IPS-15b (cell line): ENCODE measurements around the gene GALNT10.
"Not testable (repeated sequence)": the region's sequence is repeated elsewhere in the genome, so short reads cannot be mapped to it uniquely, and the experiment has no call there.

ENCODE experiments used
- H3K27me3 ChIP-seq: one replicate; pipeline ENCODE4 v1.6.1; 2013; ENCODE audit warnings: low read length; ENCODE audit not compliant: control insufficient read depth, insufficient read depth
- H3K36me3 ChIP-seq: one replicate; pipeline ENCODE4 v1.6.1; 2013; ENCODE audit warnings: low read length; ENCODE audit not compliant: control insufficient read depth, insufficient read depth
- H3K4me1 ChIP-seq: one replicate; pipeline ENCODE4 v1.6.1; 2013; ENCODE audit warnings: mild to moderate bottlenecking, low read length; ENCODE audit not compliant: control insufficient read depth, insufficient read depth
- H3K4me3 ChIP-seq: one replicate; pipeline ENCODE4 v1.5.1; 2013; ENCODE audit warnings: low read depth, low read length
- H3K9ac ChIP-seq: one replicate; pipeline ENCODE4 v1.6.1; 2013; ENCODE audit warnings: low read depth, mild to moderate bottlenecking, low read length
- H3K9me3 ChIP-seq: one replicate; pipeline ENCODE4 v1.6.1; 2013; ENCODE audit warnings: mild to moderate bottlenecking, low read length; ENCODE audit not compliant: control insufficient read depth, insufficient read depth

GALNT10 gene

DNA sequence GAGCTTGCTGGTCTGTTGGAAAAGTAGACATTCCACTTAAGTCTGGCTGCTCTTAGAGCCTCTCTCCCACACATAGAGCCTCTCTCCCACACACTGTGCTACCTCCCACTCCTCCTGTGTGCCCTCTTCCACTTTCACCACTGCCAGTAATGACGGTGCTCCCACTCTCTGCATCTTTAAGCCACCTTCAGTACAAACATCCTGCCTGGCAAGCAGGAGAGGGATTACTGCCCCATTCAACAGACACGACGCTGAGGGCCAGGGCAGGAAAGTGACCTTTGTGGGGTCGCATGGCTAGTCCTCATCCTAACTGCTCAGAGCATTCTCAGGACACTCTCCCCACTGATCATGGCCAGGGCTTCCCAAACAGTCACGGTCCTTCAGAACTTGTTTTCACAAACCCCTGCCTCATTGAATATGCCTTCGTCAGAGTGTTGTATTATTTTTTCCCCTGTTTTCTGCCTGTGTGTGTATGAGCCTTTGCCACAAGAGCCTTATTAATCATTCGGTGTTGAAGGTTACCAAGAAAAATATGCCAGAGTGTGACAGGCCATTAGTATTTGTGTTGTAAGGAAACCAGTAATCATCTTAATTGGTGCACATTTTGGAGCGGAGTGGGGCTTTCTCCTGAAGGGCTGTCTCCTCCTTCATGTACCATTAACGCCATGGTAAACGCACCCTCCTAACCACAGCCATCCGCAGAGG lies 168.1 kb downstream of the GALNT10 start:
- no peaks in the 10 kb centered on the region for H3K27me3 ChIP-seq
- no peak overlapping the region for H3K4me3 ChIP-seq
- H3K36me3 ChIP-seq = no peaks in the 10 kb centered on the region
- H3K9ac ChIP-seq = no peak overlapping the region
- H3K4me1 ChIP-seq = peaks cover 7% of the 10 kb centered on the region
- no peaks in the 10 kb centered on the region for H3K9me3 ChIP-seq

DNA sequence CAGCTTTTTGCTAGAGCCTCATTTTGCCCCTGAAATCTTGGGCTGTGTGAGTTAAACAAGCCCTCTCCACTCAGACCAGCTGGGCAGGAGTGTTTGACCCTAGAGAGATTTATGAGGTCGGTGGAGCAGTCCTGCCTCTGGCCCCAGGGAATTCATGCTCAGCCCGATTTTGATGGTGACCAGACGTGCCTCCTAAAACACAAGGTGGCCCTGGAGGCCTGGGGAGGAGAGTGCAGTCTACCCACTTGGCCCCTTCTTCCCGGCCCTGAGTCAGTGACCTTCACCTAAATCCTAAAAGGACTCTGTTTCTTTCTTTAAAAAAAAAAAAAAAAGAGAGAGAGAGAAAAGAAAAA lies 168.7 kb downstream of the GALNT10 start:
- H3K9me3 ChIP-seq = no peaks in the 10 kb centered on the region
- H3K4me1 ChIP-seq = peaks cover 7% of the 10 kb centered on the region
- H3K4me3 ChIP-seq = no peak overlapping the region
- no peaks in the 10 kb centered on the region for H3K27me3 ChIP-seq
- no peak overlapping the region for H3K9ac ChIP-seq
- no peaks in the 10 kb centered on the region for H3K36me3 ChIP-seq

DNA sequence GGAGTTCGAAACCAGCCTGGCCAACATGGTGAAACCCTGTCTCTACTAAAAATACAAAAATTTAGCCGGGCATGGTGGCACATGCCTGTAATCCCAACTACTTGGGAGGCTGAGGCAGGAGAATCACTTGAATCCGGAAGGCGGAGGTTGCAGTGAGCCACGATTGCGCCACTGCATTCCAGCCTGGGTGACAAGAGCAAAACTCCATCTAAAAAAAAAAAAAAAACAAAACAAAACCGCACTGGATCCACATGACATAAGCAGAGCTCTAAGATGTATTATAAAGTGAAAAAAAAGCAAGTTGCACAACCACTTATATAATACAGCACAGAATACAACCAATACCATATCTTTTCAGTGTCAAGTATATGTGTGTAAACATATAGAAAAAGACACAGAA lies 169.7 kb downstream of the GALNT10 start:
- H3K27me3 ChIP-seq, H3K36me3 ChIP-seq, H3K9ac ChIP-seq, H3K9me3 ChIP-seq, H3K4me1 ChIP-seq, H3K4me3 ChIP-seq: not testable (repeated sequence)

DNA sequence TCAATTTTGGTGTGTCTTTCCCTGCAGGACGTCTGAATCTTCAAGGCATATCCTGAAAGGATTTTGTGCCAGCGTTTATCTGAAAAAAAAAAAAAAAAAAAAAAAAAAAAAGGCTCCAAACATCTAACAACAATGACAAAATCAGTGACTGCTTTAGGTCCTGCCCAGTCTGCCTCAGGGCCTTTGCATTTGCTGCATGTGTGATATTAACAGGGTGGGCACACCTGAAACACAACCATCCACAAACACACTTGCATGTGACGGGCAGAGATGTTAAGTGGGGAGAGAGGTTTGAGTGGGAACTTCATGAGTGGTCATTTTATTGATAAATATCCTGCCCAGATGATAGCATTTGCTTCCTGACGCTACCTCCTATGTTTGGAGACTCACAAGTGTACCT lies 172.9 kb downstream of the GALNT10 start:
- Histone ChIP-seq H3K4me3 (no peak overlapping the region), H3K36me3 (no peaks in the 10 kb centered on the region), H3K4me1 (peaks cover 4% of the 10 kb centered on the region), H3K27me3 (no peaks in the 10 kb centered on the region), H3K9ac (no peak overlapping the region), H3K9me3 (no peaks in the 10 kb centered on the region)

DNA sequence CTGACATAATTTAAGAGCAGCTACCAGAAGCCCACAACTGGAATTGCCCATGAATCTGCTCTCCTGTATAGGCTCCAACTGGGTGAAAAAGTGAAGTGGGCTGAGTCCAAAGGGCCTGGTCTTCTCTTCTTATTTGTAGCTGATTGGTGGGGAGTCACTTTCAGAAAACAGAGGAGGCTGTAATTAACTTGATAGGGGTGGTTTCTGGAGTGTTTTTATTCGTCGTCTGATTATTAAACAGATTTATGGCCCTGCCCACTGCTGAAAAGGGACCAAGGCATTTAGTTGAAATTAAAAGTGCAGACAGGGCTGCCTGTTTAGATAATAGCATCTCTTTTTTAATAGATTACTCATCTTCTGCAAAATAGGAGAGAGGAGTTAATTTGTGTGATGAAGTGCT lies 174.2 kb downstream of the GALNT10 start:
- no peak overlapping the region for H3K4me3 ChIP-seq
- no peaks in the 10 kb centered on the region for H3K9me3 ChIP-seq
- H3K27me3 ChIP-seq = no peaks in the 10 kb centered on the region
- H3K36me3 ChIP-seq = no peaks in the 10 kb centered on the region
- H3K4me1 ChIP-seq = peaks cover 8% of the 10 kb centered on the region
- no peak overlapping the region for H3K9ac ChIP-seq

DNA sequence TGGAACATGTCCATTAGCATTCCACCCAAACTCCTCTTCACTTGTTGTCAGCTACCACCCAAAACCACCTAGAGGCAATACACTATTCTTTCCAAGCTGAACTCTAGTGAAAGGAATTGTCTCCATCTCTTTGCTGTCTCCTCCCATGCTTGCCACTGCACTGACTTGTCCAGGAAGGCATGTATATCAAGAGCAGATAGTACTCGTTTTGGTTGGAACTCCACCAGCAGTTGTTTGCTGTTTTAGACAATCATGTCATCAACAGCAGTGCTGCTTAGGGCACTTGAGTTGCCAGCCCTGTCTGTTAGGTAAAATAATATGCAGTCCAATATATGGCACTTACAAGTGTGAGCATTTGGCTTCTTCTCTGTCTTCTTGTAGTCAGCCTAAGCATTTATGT lies 175.3 kb downstream of the GALNT10 start:
- H3K27me3 ChIP-seq = no peaks in the 10 kb centered on the region
- H3K9me3 ChIP-seq = no peaks in the 10 kb centered on the region
- peaks cover 17% of the 10 kb centered on the region for H3K4me1 ChIP-seq
- no peak overlapping the region for H3K9ac ChIP-seq
- no peaks in the 10 kb centered on the region for H3K36me3 ChIP-seq
- no peak overlapping the region for H3K4me3 ChIP-seq

DNA sequence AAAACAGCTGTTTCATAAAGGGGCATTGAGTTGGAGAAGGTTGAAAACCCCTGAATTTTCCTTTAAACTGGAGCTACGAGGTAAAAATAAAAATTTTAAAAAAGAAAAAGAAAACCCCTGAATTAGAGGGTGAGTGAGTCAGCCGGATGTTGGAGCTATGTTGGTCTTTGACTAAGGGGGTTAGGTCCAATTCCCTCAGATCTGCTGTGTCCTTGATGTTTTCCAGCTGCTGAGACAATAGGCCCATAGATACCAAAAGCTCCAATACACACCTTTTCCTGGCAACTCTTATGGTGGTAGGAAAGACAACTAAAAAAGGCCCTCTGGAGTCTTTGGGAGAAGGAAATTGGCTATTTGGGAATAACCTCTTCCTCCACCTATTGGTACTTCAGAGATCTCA lies 175.8 kb downstream of the GALNT10 start:
- Histone ChIP-seq H3K36me3 (no peaks in the 10 kb centered on the region), H3K9me3 (no peaks in the 10 kb centered on the region), H3K4me3 (no peak overlapping the region), H3K4me1 (peaks cover 17% of the 10 kb centered on the region), H3K27me3 (no peaks in the 10 kb centered on the region), H3K9ac (no peak overlapping the region)

DNA sequence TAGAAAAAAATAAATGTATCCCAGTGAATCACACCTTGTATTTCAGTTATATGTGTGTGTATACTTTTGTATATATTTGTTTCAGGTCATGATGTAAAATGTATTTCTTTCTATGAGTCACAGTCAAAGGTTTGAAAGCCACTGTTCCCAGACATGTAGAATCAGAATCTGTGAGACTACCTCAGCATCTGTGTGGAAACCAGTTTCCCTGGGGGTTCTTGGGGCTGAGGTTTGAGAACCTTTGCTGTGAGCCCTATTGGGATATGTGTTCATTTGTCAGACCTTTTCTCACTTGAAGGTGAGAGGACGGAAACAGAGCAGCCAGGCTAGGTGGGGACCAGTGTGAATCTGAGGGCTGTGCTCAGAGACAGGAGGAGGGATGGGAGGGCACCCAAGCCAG lies 176.6 kb downstream of the GALNT10 start:
- no peaks in the 10 kb centered on the region for H3K9me3 ChIP-seq
- no peaks in the 10 kb centered on the region for H3K36me3 ChIP-seq
- peaks cover 17% of the 10 kb centered on the region for H3K4me1 ChIP-seq
- no peaks in the 10 kb centered on the region for H3K27me3 ChIP-seq
- no peak overlapping the region for H3K4me3 ChIP-seq
- no peak overlapping the region for H3K9ac ChIP-seq

DNA sequence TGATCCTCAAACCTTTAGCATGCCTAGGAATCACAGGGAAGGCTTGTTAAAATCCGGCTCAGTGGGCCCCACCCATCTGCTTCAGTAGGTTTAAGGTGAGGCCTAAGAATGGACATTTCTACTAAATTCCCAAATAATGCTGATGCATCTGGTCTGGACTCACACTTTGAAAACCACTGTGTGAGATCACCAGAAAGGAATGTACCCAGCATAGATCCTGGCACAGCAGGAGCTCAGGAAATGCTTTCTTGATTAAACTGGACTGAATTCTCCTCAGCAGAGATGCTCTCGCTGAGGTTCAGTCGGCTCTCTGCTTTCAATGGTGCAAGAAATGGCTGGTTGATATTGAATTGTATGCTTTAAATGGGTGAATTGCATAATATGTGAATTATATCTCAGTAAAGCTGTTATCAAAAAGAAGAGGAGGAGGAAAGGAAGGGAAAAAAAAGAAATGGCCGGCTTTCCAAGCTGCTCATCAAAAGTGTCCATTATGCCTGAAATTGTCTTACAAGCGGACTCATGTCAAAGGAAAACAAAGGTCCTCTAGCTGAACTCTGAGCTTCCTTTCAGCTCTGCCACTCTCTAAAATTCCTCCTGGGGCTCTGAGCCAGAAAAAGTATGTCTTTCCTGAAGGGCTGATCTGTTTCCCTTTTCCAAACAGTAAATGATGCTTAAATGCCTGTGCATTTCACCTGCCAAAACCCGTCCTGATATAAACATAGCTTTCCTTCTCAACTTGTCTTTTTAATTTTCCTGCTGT lies 177.7 kb downstream of the GALNT10 start:
- Histone ChIP-seq H3K27me3 (no peaks in the 10 kb centered on the region), H3K4me3 (no peak overlapping the region), H3K4me1 (peaks cover 17% of the 10 kb centered on the region)

DNA sequence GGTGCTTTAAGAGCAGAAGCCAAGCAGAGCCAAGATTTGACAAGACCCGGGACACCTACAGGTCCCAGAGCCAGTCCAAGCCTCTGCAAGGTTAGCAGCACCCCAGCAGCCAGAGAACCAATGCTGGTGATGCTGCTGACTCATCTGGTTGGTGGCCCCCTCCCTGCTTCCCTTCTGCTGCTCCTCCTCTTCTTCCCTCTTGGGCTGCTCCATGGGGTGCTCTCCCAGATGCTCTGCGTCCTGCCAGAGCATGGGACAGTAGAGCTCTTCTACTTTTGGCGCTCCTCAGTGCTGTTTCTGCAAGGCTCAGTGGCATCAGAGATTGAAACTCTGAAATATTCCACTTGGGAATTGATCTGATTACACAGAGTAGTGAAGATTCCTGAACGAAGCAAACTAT lies 179.1 kb downstream of the GALNT10 start:
- H3K4me1 ChIP-seq = peaks cover 17% of the 10 kb centered on the region
- no peak overlapping the region for H3K4me3 ChIP-seq

More for the DNA sequence above, 177.7 kb downstream of the GALNT10 start:
- Histone ChIP-seq H3K36me3 (no peaks in the 10 kb centered on the region), H3K9me3 (no peaks in the 10 kb centered on the region), H3K9ac (no peak overlapping the region)

DNA sequence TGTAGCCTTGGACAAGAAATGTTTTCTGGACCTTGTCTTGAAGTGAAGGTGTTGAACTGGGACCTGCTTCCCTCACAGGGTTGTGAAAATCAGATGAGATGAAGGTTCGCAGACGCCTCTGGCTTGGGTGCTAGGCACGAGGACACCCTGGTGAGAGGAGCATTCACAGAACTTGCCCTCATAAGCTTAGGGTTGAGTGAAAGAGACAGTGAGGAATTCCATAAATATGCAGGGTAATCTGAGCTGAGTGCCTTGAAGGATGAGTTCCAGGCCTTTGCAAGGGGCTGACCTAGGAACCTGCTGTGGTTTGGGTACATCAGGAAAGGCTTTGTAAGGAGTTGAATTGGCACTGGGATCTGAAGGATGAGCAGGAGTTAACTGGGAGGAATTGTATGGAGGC lies 179.6 kb downstream of the GALNT10 start:
- Histone ChIP-seq H3K27me3 (no peaks in the 10 kb centered on the region), H3K4me1 (peaks cover 17% of the 10 kb centered on the region), H3K4me3 (no peak overlapping the region), H3K9ac (no peak overlapping the region), H3K36me3 (no peaks in the 10 kb centered on the region), H3K9me3 (no peaks in the 10 kb centered on the region)

More for the DNA sequence above, 179.1 kb downstream of the GALNT10 start:
- Histone ChIP-seq H3K9me3 (no peaks in the 10 kb centered on the region), H3K36me3 (no peaks in the 10 kb centered on the region), H3K9ac (no peak overlapping the region), H3K27me3 (no peaks in the 10 kb centered on the region)

DNA sequence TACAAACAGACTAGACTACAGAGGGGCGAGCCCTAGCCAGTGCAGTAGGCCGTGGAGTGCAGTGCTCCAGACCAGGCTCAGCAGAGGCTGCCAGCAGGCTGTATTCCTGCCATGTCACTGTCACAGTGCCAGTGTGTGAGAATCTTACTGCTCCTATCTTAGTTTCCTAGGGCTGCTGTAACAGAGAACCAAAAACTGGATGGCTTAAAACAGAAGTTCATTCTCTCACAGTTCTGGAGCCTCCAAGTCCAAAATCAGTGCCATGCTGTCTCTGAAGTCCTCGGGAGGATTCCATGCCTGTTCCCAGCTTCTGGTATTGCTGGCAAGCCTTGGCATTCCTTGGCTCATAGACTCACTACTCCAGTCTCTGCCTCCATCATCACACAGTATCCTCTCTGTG lies 180.3 kb downstream of the GALNT10 start:
- Histone ChIP-seq H3K9me3 (no peaks in the 10 kb centered on the region), H3K4me1 (peaks cover 17% of the 10 kb centered on the region), H3K4me3 (no peak overlapping the region), H3K36me3 (no peaks in the 10 kb centered on the region), H3K27me3 (no peaks in the 10 kb centered on the region), H3K9ac (no peak overlapping the region)
